MM.1S (cell line): ENCODE data around the gene PTP4A2.

ENCODE experiments used
- DNase-seq: peaks from one replicate; pipeline ENCODE4 v3.0.0-alpha.2; 2015
- H2AFZ ChIP-seq: fragments of 300-600 bp; sonication (generic); 2 replicates; pipeline ENCODE4 v1.6.0; 2016; ENCODE audit warnings: antibody characterized with exemption, low read length
- H3F3A ChIP-seq: fragments of 300-600 bp; sonication (generic); 2 replicates; pipeline ENCODE4 v1.6.1; 2016; ENCODE audit warnings: mild to moderate bottlenecking, antibody characterized with exemption, low read length, moderate library complexity, mixed read lengths; ENCODE audit not compliant: insufficient read depth
- H3K27ac ChIP-seq: fragments of 300-600 bp; sonication (generic); 2 replicates; pipeline ENCODE4 v1.5.1; 2016; ENCODE audit warnings: mild to moderate bottlenecking, low read length
- H3K27me3 ChIP-seq: fragments of 300-600 bp; sonication (generic); replicated peaks from 2 replicates; pipeline ENCODE4 v1.6.0; 2016; ENCODE audit warnings: low read length; ENCODE audit not compliant: insufficient read depth
- H3K36me3 ChIP-seq: fragments of 300-600 bp; sonication (generic); replicated peaks from 2 replicates; pipeline ENCODE4 v1.6.1; 2016; ENCODE audit warnings: mild to moderate bottlenecking, low read length, mixed read lengths; ENCODE audit not compliant: insufficient read depth
- H3K4me1 ChIP-seq: fragments of 300-600 bp; sonication (generic); 2 replicates; pipeline ENCODE4 v1.6.1; 2016; ENCODE audit warnings: low read length, mixed read lengths
- H3K4me2 ChIP-seq: fragments of 300-600 bp; sonication (generic); 2 replicates; pipeline ENCODE4 v1.6.0; 2016; ENCODE audit warnings: low read depth, low read length
- H3K4me3 ChIP-seq: fragments of 300-600 bp; sonication (generic); 2 replicates; pipeline ENCODE4 v1.5.1; 2016; ENCODE audit warnings: low read length, mixed read lengths
- H3K79me2 ChIP-seq: fragments of 300-600 bp; sonication (generic); 2 replicates; pipeline ENCODE4 v1.6.1; 2016; ENCODE audit warnings: mixed run types, low read length, mixed read lengths
- H3K9ac ChIP-seq: fragments of 300-600 bp; sonication (generic); 2 replicates; pipeline ENCODE4 v1.6.1; 2016; ENCODE audit warnings: low read length, mixed read lengths
- H3K9me2 ChIP-seq: fragments of 300-600 bp; sonication (generic); replicated peaks from 2 replicates; pipeline ENCODE4 v1.6.1; 2016; ENCODE audit warnings: mild to moderate bottlenecking, low read length, mixed read lengths; ENCODE audit not compliant: insufficient read depth
- H3K9me3 ChIP-seq: fragments of 300-600 bp; sonication (generic); replicated peaks from 2 replicates; pipeline ENCODE4 v1.6.1; 2016; ENCODE audit warnings: mild to moderate bottlenecking, low read length, mixed read lengths; ENCODE audit not compliant: insufficient read depth
- H4K20me1 ChIP-seq: fragments of 300-600 bp; sonication (generic); 2 replicates; pipeline ENCODE4 v1.6.1; 2016; ENCODE audit warnings: mild to moderate bottlenecking, low read length, moderate library complexity, mixed read lengths; ENCODE audit not compliant: insufficient read depth
- EZH2 ChIP-seq: fragments of 300-600 bp; sonication (generic); optimal IDR thresholded peaks from 2 replicates; pipeline ENCODE3; 2017; ENCODE audit warnings: low read depth, mild to moderate bottlenecking, antibody characterized with exemption, low read length, mixed read lengths
- EZH2phosphoT487 ChIP-seq: fragments of 300-600 bp; sonication (generic); IDR thresholded peaks from 2 replicates; pipeline ENCODE4 v1.6.1; 2018; ENCODE audit warnings: antibody characterized with exemption, low read length
- TF ChIP-seq, protein P1 (sequence below): fragments of 300-600 bp; sonication (generic); IDR thresholded peaks from 2 replicates; pipeline ENCODE4 v1.5.1; 2016; ENCODE audit warnings: antibody characterized with exemption, low read length, mixed read lengths

Gene PTP4A2

DNA sequence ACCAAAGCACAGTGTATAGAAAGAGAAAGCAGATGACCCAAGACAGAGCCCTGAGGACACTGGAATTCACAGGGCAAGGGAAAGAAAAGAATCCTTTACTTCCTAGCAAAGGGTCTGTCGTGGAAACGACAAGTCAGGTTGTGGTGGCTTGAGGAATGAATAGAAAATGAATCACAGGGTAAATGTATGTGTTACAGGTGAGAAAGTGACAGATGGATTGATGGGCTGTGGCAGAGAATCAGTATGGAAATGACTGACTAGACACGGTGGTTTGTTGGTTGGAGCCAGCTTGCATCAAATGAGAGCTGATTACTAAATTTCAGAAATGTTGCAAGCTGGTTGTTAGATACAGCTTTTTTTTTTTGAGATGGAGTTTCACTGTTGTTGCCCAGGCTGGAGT is 46.9 kb downstream of the PTP4A2 start:
- Histone ChIP-seq H3K27me3 (no peaks in the 10 kb centered on the region), H3K4me1 (0 out of 2 replicates have a peak, but pooled peaks cover 3% of the 10 kb centered on the region), H3K27ac (no peak overlapping the region), H4K20me1 (no peaks in the 10 kb centered on the region), H3K4me2 (no peak overlapping the region), H3K79me2 (no peaks in the 10 kb centered on the region), H3F3A (no peaks in the 10 kb centered on the region), H3K4me3 (no peak overlapping the region), H2AFZ (no peak overlapping the region), H3K9me2 (no peaks in the 10 kb centered on the region), H3K9ac (no peak overlapping the region), H3K9me3 (no peaks in the 10 kb centered on the region), H3K36me3 (no peaks in the 10 kb centered on the region)
- TF ChIP-seq, protein P1, sequence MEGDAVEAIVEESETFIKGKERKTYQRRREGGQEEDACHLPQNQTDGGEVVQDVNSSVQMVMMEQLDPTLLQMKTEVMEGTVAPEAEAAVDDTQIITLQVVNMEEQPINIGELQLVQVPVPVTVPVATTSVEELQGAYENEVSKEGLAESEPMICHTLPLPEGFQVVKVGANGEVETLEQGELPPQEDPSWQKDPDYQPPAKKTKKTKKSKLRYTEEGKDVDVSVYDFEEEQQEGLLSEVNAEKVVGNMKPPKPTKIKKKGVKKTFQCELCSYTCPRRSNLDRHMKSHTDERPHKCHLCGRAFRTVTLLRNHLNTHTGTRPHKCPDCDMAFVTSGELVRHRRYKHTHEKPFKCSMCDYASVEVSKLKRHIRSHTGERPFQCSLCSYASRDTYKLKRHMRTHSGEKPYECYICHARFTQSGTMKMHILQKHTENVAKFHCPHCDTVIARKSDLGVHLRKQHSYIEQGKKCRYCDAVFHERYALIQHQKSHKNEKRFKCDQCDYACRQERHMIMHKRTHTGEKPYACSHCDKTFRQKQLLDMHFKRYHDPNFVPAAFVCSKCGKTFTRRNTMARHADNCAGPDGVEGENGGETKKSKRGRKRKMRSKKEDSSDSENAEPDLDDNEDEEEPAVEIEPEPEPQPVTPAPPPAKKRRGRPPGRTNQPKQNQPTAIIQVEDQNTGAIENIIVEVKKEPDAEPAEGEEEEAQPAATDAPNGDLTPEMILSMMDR, result no peak
- TF ChIP-seq EZH2 (no peak), EZH2phosphoT487 (no peak)
- DNase-seq, result no peak

- Histone ChIP-seq H3K9ac (no peak overlapping the region), H3K36me3 (no peaks in the 10 kb centered on the region), H3K9me2 (no peaks in the 10 kb centered on the region), H3K27ac (no peak overlapping the region), H3K4me2 (no peak overlapping the region), H3K79me2 (no peaks in the 10 kb centered on the region), H3K4me1 (0 out of 2 replicates have a peak, but pooled peaks cover 3% of the 10 kb centered on the region), H3K27me3 (no peaks in the 10 kb centered on the region), H3F3A (no peaks in the 10 kb centered on the region), H2AFZ (no peak overlapping the region), H3K4me3 (no peak overlapping the region), H3K9me3 (no peaks in the 10 kb centered on the region), H4K20me1 (no peaks in the 10 kb centered on the region)
- no peak for DNase-seq
- TF ChIP-seq EZH2phosphoT487 (no peak), EZH2 (no peak)
- TF ChIP-seq, protein P1, result no peak
Observed at GRCh38 chr1:31888291-31888690, 49.9 kb downstream of the PTP4A2 start.

GRCh38 chr1:31886866-31887265 is 51.3 kb downstream of the PTP4A2 start:
- H3K9ac ChIP-seq, result no peak overlapping the region
- no peak overlapping the region for H2AFZ ChIP-seq
- no peaks in the 10 kb centered on the region for H3F3A ChIP-seq
- H3K4me2 ChIP-seq, result no peak overlapping the region
- H3K4me1 ChIP-seq, result 0 out of 2 replicates have a peak, but pooled peaks cover 3% of the 10 kb centered on the region
- H3K27ac ChIP-seq, result no peak overlapping the region
- no peak overlapping the region for H3K4me3 ChIP-seq
- no peak for TF ChIP-seq EZH2phosphoT487
- TF ChIP-seq EZH2, result no peak
- TF ChIP-seq, protein P1, result no peak
- H3K9me2 ChIP-seq, result no peaks in the 10 kb centered on the region
- H3K79me2 ChIP-seq, result no peaks in the 10 kb centered on the region
- no peaks in the 10 kb centered on the region for H3K27me3 ChIP-seq
- no peak for DNase-seq
- H3K36me3 ChIP-seq, result no peaks in the 10 kb centered on the region
- H3K9me3 ChIP-seq, result no peaks in the 10 kb centered on the region
- H4K20me1 ChIP-seq, result no peaks in the 10 kb centered on the region
